HG03175 (cell line): ENCODE measurements around the gene NOM1.

Source experiments
- ATAC-seq: cut with Tn5 transposase; IDR thresholded peaks from one replicate; pipeline ENCODE4 v1.9.1; 2021; ENCODE audit warnings: mild to moderate bottlenecking, moderate library complexity; ENCODE audit not compliant: unreplicated experiment

The NOM1 gene

DNA sequence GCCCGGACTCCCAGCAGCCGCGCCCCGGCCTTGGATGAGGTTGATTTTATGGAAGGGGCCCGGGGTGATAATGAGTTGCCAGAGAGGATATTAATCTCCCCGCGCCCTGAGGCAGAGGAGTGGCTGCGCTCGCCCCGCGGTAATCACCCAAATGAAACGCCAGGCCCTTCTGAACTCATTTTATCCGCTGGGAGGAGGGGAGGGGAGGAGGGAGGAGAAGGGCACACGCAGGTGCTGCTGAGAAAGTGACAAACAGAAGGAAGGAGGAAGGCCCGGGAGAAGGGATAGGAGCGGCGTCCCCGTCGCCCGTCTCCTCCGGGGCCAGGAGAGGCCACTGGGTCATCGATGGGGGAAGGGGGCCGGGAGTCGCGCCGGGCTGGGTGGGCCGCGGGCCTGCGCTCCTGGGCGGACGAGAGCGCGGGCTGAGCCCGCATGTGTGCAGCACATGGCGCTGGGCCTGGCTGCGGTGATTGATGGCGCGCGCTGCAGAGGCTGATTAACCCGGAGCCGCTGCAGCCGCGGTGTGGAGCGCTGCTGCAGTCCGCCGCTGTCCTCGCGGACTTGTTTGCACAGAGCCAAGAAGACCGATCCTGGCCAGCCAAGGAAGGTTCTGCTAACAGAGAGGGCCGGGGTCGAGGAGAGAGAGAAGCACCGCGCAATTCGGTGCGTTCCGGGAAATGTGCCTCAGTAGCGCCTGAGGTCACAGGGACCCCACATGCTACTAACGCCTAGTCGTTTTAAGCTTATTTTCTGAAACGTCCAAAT, 54.4 kb downstream of the NOM1 start:
- no peak for ATAC-seq

GRCh38 chr7:157004521-157005455, 55.3 kb downstream of the NOM1 start:
- ATAC-seq = no peak

GRCh38 chr7:157005456-157006204, 56.1 kb downstream of the NOM1 start:
- ATAC-seq = no peak

DNA sequence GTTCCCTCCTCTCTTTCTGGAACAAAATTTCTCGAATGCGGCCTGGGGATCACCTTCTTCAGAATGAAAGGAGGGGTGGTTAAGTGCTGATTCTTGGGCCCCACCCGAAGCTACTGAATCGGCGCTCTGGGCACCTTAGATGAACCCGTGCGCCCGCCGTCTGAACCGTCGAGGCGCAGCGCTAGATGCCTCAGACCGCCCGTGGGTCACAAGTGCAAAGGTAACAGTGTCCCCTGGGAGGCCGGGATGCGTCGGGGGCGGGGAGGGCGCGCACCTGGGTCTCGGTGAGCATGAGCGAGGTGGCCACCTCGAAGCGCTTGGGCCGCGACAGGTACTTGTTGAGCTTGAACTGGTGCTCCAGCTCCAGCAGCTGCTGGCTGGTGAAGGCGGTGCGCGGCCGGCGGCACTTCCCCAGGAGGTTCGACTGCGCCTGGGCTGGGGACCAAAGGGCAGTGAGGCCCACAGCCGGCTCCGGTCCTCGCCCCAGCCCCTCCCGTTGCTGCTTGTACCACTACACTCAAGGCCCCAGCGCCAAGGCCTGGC, 56.8 kb downstream of the NOM1 start:
- no peak for ATAC-seq

GRCh38 chr7:157006829-157007469, 57.4 kb downstream of the NOM1 start:
- ATAC-seq = no peak

GRCh38 chr7:157007470-157008066, 58.1 kb downstream of the NOM1 start:
- ATAC-seq = no peak

DNA sequence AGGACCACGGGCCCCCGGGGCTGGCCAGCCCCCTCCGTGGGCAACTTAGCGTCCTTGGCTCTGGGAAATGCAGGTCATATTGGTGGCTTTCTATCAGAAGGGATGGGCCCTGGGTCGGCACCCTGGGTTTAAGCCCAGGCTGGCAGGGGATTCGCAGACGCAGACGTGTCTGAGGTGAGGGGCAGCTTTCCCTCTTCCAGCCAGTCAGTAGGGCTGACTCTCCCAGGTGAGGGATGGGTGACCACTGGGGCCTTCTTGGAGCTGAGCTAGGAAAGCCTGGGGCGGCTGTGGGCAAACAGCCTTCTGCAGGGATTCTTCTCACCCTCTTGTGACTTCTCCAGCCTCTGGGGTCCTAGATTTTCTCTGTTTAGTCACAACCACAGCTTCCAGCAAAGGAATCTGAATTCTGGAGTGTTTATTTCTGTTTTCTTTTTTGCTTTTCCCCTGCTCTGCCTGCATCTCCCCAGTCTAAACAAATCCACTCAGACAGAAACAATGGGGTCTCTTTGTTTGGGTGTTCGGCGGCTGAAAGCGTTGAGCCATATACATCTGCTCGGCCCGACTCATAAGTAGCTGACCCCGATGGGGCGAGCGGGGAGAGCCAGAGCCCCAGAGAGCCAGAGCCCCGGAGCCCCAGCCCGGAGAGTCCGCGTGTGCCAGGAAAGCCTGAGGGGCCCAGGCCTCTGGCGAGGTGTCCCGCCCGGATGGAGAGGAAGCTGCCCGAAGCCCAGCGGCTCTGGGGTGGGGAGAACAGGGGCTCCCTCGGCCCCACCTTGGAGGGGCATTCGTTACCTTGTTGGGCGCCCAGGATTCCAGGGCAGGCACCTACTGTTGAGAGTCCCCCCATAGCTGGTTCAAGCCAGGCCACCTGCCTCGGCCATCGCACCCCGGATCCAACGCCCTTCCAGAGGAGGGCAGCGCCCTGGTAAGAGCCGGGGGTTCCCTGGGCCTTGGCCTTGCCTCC, 59.0 kb downstream of the NOM1 start:
- peak; percentile 1 for ATAC-seq

DNA sequence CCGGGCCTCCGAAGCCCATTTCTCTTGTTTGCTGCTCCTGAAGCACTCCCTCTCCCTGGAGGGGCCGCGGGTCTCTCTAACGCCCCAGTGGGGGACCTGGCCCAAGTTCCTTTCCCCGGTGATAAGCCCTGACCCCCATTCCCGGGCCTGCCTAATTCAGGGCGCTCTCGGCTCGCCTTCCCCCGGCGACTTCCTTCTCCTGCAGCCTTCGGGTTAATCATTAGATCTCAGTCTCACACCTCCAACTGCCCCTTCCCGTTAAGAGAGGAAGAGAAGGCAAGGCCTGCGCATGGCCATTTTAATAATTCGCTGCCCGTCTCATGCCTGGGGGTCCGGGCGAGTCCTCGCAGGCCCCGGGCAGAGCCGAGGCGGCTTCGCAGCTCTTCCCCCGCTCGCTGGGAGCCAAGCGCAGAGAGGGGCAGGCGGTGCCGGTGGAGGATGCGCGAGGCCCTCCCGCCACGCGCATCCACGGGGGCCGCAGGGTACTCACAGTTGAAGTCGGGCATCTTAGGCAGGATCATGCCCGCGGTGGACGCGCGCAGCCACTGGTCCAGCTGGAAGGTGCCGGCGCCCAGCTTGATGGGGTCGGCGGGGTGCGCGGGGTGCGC, 59.8 kb downstream of the NOM1 start:
- peak; percentile 40 for ATAC-seq

GRCh38 chr7:157009778-157010587, 60.5 kb downstream of the NOM1 start:
- peak; percentile 35 for ATAC-seq

DNA sequence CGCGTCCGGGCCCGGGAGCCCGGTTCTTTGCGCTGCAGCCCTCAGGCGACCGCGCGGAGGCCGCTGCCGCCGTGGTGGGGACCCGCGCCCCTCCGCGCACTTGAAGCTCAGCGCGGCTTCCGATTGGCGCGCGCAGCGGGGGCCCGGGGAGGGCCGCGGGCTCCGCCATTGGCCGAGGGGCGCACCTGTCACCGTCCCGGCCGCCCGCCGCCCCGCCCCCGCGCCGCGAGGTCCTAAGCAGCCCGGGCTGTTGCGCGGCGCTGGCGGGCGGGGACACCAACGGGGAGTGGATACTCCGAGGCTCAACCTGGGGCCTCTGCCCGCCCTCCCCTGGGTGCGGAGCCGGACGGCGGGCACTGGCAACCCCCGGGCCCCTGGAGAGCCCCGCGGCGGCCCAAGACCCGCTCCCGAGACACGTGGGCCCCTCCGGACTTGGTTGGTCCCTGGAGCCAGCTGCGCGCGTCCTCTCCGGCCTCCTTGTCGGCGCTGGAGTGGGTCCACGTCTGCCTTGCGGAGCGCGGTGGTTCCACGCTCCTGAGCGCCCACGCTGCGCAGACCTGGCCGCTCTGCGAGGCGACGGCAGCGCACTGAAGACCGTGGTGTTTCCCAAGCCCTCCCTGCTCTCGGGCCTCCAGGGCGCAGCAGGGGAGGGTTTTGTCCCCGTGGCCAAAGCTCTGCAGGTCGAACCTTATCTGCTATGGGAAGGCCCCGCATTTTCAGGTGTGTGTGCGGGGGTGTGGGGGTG, 61.2 kb downstream of the NOM1 start, which contains the start of gene MNX1:
Gene MNX1 (minus strand): TSS at position 76 of the 745 bp plus-strand sequence. CDS start 313 bp downstream, outside the sequence.
- peak; percentile 72 for ATAC-seq

DNA sequence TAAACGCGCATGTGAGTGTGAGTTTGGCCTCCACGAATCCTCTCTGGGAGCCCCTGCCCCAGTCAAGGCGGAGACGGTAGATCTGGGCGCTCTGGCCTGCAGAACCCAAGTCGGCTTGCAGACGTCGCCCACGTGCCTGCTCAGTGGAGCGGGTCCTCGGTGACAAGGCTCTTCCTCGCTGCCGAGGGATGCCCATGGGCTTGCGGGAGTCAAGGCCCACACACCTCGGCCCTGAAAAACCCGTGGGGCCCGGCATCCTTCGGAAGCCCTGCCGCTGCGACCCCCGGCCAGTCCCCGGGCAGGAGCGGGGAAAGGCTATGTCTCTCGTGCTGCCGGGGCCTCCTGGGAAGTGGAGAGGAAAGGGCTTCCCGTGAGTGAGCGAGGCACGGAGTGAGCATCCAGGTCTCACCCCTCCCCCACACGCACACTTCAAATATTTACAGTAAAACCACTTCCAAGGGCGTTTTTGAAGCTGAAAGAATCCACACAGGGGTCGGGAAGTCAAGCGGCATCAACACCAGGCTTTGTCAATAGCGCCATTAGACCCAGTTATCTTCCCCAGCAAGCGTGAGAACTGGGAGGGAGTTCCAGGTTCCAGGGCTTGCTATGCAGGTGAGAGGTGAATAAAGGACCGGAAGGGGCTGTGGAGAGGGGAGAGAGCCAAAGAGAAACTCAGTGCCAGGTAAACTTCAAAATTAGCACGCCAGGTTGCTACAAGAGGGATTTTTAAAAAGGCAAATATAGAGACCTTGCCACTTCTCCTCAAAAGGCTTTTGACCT, 62.0 kb downstream of the NOM1 start:
- ATAC-seq = no peak

DNA sequence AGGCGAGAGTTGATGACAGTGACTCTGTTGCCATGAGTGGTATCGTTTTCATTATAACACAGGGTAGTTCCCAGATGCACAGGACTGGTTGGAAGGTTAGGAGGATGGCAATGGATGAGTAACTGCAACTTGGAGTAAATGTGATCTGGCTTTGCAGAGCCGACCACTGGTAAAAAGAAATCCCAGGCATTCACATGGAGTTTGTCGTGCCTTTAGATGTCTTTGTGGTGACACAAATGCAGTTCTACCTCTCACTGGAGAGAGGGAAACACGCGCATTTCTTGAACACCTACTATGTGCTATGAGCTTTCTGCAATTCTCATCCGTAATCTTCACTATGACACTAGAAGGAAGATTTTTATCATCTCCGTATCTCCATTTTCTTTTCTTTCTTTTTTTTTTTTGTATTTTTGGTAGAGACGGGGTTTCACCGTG, 62.6 kb downstream of the NOM1 start:
- ATAC-seq = no peak

DNA sequence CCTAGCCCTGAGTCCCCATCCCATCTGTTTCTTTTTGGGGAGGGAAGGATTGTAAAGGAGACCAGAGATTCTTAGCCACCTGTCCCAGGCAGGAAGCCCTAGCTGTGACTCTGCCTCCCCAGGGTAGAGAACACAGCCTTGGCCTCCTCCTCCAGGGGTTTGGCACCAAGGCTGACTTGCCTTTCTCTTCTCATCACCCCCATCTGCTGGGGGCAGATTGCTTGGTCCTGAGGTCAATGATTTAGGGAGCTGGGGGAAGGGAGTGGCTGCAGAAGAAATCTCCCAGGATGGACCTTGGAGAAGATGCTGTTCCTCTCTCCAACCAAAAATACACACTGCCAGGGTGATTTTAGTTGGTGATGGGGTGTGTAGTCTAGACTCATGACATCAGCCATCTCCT, 63.6 kb downstream of the NOM1 start:
- ATAC-seq = no peak

- no peak for ATAC-seq
Measured at GRCh38 chr7:157013602-157014549, 64.4 kb downstream of the NOM1 start.
